NCI-H146 treated with DMSO at 0.1 percent for 48 hours (cell line): Measurements from ENCODE around the gene BRK1.
"Not testable (repeated sequence)": the region's sequence is repeated elsewhere in the genome, so short reads cannot be mapped to it uniquely, and the experiment has no call there.

Source experiments
- DNase-seq: peaks from one replicate; lab custom pipeline; 2025; ENCODE audit not compliant: unreplicated experiment; lab: John Stamatoyannopoulos, UW

The BRK1 gene

DNA sequence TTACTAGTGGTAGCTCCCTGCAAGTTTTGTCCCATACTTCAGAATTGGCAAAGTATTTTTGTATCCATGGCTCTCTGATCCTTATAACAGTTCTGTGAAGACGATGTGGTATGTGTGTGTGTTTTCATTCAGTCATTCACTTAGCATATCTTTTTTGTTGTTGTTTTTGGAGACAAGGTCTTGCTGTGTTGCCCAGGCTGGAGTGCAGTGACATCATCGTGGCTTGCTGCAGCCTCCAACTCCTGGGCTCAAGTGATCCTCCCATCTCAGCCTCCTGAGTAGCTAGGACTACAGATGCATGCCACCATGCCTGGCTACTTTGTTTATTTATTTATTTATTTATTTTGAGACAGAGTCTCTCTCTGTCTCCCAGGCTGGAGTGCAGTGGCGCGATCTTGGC is 60.7 kb downstream of the BRK1 start:
- not testable (repeated sequence) for DNase-seq
